Myocyte (in vitro differentiated cells): Measurements from ENCODE around the gene AWAT1. TPM values are rescaled to one million over a fixed set of nuclear protein-coding genes. Genes with fewer than 3 reads are reported as not detected.
"Not testable (repeated sequence)": the region's sequence is repeated elsewhere in the genome, so short reads cannot be mapped to it uniquely, and the experiment has no call there.

ENCODE experiments used
- DNase-seq: peaks from one replicate; pipeline ENCODE4 v3.0.0-alpha.2; 2012; ENCODE audit warnings: low read depth
- total RNA-seq: library from RNA; depleted of rRNA; stranded (reverse); fragments of >200 nt; gene quantifications from 2 replicates; pipeline ENCODE4 v1.2.3, GENCODE V29; 2014

AWAT1 gene
- total RNA-seq, 1 donor from 2014 or later, result not detected

DNA sequence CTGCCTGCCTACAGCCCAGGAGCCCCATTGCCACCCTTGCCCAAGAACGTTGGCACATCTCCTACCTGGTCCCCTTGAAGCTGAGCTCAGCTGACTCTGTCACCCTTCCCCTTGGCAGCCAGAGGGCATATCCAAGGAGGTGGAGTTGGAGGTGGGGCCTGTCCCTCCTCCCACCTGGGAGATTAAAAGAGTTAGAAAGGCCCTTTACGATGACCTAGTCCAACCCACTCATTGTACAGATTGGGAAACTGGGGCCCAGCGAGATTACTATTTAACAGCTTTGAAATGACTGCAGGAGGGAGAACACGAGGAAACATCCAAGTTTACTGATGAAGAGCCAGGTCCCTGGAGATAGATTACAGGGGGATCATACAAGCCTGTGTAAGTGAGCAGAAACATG lies 25.6 kb downstream of the AWAT1 start, which contains the start of gene P2RY4:
Gene P2RY4 (minus strand): TSS at position 101 of the 400 bp plus-strand sequence. CDS start 580 bp downstream, outside the sequence.
- DNase-seq, result no peak

DNA sequence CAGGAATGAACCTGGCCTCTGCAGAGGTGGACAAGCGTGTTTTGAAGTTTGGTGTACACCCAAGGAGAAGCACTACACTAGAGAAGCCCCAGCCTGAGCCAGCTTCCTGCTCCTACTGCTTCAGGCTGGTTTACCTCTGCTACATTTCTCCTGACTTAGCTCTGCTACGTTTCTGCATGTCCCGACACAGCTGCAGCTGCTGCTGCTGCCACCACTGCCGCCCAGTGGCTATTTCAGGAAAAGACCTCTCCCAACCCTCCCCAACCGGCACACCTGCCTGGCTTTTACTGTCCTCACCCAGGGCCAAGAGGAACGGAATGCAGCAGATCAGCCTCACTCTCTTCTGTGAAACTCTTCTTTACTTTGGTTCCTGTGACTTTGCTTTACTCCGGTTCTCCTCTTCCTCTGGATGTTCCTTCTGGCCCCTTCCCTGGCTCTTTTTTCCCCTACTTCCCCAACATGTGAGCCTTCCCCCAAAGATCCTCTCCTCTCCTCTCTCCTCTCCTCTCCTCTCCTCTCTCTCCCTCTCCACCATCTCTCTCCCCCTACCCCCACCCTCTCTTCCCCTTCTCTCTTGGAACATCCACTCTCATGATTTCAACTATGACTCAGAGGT lies 28.6 kb downstream of the AWAT1 start:
- no peak for DNase-seq

DNA sequence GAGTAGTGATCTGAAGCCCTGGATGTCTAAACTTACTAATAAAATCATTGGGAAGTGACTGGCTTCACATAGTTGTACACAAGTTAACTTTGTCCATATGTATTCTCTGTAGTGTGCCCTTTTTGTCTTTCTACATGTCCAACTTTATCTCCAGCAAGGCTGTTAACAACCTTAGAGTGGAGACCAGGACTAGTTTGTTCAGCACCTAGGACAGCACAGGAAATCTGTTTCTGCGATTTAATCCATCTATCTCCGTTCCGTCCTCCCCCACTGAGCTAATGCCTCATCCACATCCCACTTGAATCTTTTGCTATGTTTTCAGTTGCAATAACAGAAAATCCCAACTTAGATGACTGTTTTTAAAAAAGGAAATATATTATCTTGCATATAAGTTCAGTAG lies 30.3 kb downstream of the AWAT1 start:
- no peak for DNase-seq

DNA sequence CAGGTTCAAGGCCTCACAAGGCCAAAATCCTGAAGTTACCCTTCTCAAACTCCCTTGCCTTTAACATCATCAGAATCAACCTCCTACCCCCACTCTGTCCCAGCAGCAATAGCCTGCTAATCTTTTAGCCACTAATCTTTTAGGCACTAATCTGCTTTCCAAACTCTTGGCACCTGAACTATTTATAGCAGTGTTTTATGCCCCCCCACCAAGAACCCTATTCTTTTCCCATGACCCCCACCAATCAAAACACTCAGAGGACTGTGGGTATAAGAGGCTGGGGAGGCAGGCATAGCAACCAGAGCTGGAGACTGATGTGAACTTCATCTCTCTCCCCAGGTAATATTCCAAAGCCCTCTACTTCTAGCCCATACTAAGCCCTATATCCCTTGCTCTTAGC lies 33.6 kb downstream of the AWAT1 start, which contains the start of gene ARR3:
Gene ARR3 (plus strand): TSS at position 301 of the 400 bp plus-strand sequence. CDS start 1,052 bp downstream, outside the sequence.
- no peak for DNase-seq

DNA sequence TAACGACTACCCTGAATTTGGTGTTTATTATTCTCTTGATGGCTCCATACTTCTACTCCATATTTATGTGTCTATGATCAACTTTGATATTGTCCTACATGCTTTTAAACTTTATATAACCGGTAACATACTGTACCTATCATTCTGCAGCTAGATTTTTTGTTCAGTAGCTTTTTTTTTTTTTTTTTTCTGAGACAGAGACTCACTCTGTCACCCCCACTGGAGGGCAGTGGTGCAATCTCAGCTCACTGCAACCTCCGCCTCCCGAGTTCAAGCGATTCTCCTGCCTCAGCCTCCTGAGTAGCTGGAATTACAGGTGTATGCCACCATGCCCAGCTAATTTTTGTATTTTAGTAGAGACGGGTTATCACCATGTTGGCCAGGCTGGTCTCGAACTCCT lies 39.6 kb downstream of the AWAT1 start:
- not testable (repeated sequence) for DNase-seq

DNA sequence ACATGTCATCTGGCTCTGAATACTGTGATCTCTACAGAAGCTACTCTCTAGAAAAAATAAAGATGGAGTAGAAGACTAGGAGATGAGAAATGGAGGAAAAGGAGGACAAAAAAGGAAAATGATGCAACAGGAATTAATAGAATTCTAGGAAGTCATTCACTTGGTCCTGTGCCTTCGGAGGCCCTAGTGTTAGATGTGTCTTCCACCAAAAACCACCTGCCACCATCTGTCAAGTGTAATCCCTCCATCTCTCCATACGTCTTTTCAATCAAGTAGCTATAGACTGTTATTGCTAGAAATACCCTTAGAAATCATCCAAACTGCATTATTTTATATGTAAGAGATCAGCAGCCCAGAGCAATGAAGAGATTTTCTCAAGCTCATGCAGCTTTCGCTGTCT lies 44.6 kb downstream of the AWAT1 start:
- no peak for DNase-seq

DNA sequence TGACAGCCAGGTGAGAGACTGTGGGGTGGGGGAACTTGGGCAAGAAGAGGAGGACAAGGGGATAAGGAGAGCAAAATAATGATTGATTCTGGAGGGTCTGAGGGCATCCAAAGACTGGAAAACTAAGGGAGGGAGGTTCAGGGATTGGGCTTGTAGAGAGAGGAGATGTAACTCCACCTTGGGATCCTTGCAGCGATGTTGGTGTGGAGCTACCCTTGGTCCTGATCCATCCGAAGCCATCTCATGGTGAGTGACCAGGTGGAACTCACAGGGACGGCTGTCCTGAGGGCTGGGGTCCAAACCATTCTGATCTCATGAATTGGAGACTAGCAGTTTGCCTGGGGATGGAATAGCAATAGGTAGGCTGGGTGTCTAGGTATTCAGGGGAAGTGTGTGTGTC lies 46.1 kb downstream of the AWAT1 start:
- DNase-seq, result no peak

DNA sequence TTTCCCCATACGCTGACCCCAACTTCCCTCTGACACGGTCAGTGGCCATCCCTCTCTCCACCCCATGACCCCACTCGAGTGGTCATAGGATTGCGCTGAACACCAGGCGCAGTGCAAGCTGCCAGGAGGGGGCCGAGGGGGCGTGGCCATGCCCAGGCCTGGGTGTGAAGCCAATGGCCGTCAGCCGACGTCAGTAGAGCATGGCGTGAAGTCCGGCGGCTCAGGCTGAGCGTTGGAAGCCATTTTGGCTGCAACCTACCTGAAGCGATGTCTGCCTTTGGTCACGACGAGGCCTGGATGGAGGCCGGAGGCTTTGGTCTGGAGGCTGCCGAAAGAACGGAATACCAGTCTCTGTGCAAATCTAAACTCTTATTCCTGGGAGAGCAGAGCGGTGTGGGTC lies 47.5 kb downstream of the AWAT1 start, which contains the start of gene RAB41:
Gene RAB41 (plus strand): TSS at position 222 of the 400 bp plus-strand sequence. CDS start 46 bp downstream, at position 268.
- DNase-seq, result no peak

DNA sequence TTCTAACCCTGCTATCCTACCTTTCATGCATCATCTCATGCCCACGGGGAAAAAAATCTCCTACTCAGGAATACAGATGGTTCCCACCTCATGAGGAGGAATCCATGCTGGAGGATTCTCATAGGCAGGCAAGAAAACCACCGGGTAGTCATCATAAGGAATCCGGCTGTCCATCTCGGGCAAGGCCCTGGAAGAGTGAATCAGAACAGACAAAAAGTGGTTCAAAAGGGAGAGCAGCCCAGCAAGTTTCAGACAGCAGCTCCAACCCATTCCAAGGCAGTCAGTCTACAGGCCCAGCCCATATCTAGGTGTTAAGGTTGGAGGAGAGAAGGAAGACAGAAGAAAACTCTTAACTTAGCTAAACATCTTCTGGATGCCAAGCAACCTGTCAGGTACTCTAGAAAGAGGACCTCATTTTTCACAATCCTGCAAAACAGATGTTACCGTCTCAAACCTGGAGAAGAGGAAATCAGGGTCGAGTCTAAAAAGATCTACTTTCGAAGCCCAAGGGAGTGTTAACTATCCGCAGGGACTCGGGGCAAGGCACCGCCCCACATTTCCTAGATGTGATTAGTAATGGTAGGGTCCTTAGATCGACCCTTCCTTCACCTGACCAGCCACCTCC lies 54.8 kb downstream of the AWAT1 start:
- no peak for DNase-seq

Other genes starting within 250 kb of the AWAT1 start
- gene AWAT2, start 184.7 kb upstream of the AWAT1 start, total RNA-seq, result not detected in 2 replicates
- not detected in 2 replicates for gene OTUD6A, start 172.2 kb upstream of the AWAT1 start, total RNA-seq
- gene IGBP1, start 101.2 kb upstream of the AWAT1 start, total RNA-seq, result 49.9 and 52.3 TPM in 2 replicates
- gene DGAT2L6, start 57.2 kb upstream of the AWAT1 start, total RNA-seq, result not detected in 2 replicates
- not detected in 2 replicates for gene P2RY4, start 25.5 kb downstream of the AWAT1 start, total RNA-seq
- gene ARR3, start 33.7 kb downstream of the AWAT1 start, total RNA-seq, result not detected in 2 replicates
- gene RAB41, start 47.5 kb downstream of the AWAT1 start, total RNA-seq, result not detected in 2 replicates
- gene PDZD11, start 55.3 kb downstream of the AWAT1 start, total RNA-seq, result 57.4 and 65.2 TPM in 2 replicates
- gene KIF4A, start 55.4 kb downstream of the AWAT1 start, total RNA-seq, result 0.27 and 0.36 TPM in 2 replicates
- not detected in 2 replicates for gene GDPD2, start 188.7 kb downstream of the AWAT1 start, total RNA-seq
- 1.0 and 1.2 TPM in 2 replicates for gene DLG3, start 210.2 kb downstream of the AWAT1 start, total RNA-seq